Calu3 (cell line): Measurements from ENCODE around the gene ASRGL1. TPM values are rescaled to one million over a fixed set of nuclear protein-coding genes. Genes with fewer than 3 reads are reported as not detected.
A peak's percentile ranks its signal among the peaks of the same experiment; 100 is the strongest.

ENCODE experiments used
- Bru-seq: library from RNA; stranded (reverse); fragments of 400-500 nt; gene quantifications from one replicate; lab custom pipeline; 2021; lab: Mats Ljungman, UMichigan
- BruChase-seq, 2 experiments: library from RNA; stranded (reverse); fragments of 400-500 nt; gene quantifications; one replicate each; lab custom pipeline; 2021; lab: Mats Ljungman, UMichigan
- BruUV-seq: library from RNA; stranded (reverse); fragments of 400-500 nt; replicated peaks from 2 replicates; lab custom pipeline; 2021; lab: Mats Ljungman, UMichigan
- CTCF ChIA-PET: fragments of 300-600 bp; sonication (Branson Sonifier 250); formaldehyde crosslinking; loops from one replicate; lab custom pipeline; 2022; ENCODE audit warnings: antibody characterized with exemption; lab: Charles Lee
- DNase-seq: peaks from one replicate; pipeline ENCODE4 v3.0.0; 2022
- H3K27ac Mint-ChIP-seq: one replicate; pipeline ENCODE4 v1.8.0; 2022; ENCODE audit warnings: mixed read lengths; ENCODE audit not compliant: unreplicated experiment
- H3K27me3 Mint-ChIP-seq: one replicate; pipeline ENCODE4 v1.8.0; 2022; ENCODE audit warnings: mixed read lengths; ENCODE audit not compliant: unreplicated experiment
- H3K36me3 Mint-ChIP-seq: one replicate; pipeline ENCODE4 v1.8.0; 2022; ENCODE audit warnings: mild to moderate bottlenecking, moderate library complexity, mixed read lengths; ENCODE audit not compliant: insufficient read depth, unreplicated experiment
- H3K4me1 Mint-ChIP-seq: one replicate; pipeline ENCODE4 v1.8.0; 2022; ENCODE audit warnings: mild to moderate bottlenecking, low read depth, mixed read lengths; ENCODE audit not compliant: unreplicated experiment
- H3K4me3 Mint-ChIP-seq: one replicate; pipeline ENCODE4 v1.8.0; 2022; ENCODE audit warnings: mild to moderate bottlenecking, low read depth, moderate library complexity, mixed read lengths; ENCODE audit not compliant: unreplicated experiment
- H3K9me3 Mint-ChIP-seq: one replicate; pipeline ENCODE4 v1.8.0; 2022; ENCODE audit warnings: low read depth, mixed read lengths; ENCODE audit not compliant: unreplicated experiment
- intact Hi-C: fragments of 100-400 bp; cut with micrococcal nuclease; formaldehyde crosslinking; loops from one replicate; pipeline ENCODE4 v1.10.0; 2022; ENCODE audit not compliant: unreplicated experiment
- long read RNA-seq: library from polyadenylated mRNA; stranded (forward); transcript quantifications from one replicate; pipeline ENCODE4 v2.0.0, GENCODE V29; 2022
- total RNA-seq: library from RNA; stranded (reverse); gene quantifications from 2 replicates; pipeline ENCODE4 v1.2.3, GENCODE V29; 2022
- TF ChIP-seq, protein P1 (sequence below): fragments of 200-600 bp; IDR thresholded peaks from one replicate; pipeline ENCODE4 v1.8.0; 2022; ENCODE audit warnings: antibody characterized with exemption; ENCODE audit not compliant: unreplicated experiment

The ASRGL1 gene
- 30.3 and 38.7 TPM in 2 replicates for total RNA-seq
- Bru-seq, nascent RNA = percentile 64 among the genes with signal in this experiment
- percentile 57 among the genes with signal in this experiment for BruChase-seq, experiment 1, labeled RNA remaining after a 6-hour chase
- BruChase-seq, experiment 2, labeled RNA remaining after a 2-hour chase = percentile 53 among the genes with signal in this experiment
- long read RNA-seq, transcript ASRGL1-204 (2 exons, 642 nt) = minor isoform, 5 of 80 reads
- long read RNA-seq, transcript ASRGL1-202 (7 exons, 2,270 nt) = minor isoform, 9 of 80 reads
- long read RNA-seq, transcript ASRGL1-201 (7 exons, 2,182 nt) = major isoform, 32 of 80 reads
- long read RNA-seq, partial matches to known transcripts = 4 of 80 reads
- long read RNA-seq, other reads (novel, unspliced or antisense) = 22 of 80 reads

GRCh38 chr11:62337303-62338181, at the start of gene ASRGL1:
Gene ASRGL1 (plus strand): TSS chr11:62337448. CDS start chr11:62337978, 530 bp downstream.
- DNase-seq = peak; percentile 94
- CTCF ChIA-PET = interaction anchor here (0.5 to 1.5 kb wide), 6 partner anchors 9 to 120 kb away, joined by 3 to 5 read pairs (median 4); no protein-coding TSS in a partner anchor
- Mint-ChIP-seq H3K4me3 (peak within 1 kb of the TSS; percentile 80), H3K36me3 (peaks cover 21% of the 10 kb centered on the region), H3K27ac (peak within 1 kb of the TSS; percentile 57), H3K4me1 (peaks cover 26% of the 10 kb centered on the region), H3K27me3 (peaks cover 25% of the 10 kb centered on the region), H3K9me3 (no peaks in the 10 kb centered on the region)
- no TSS peak for BruUV-seq
- intact Hi-C loops = no loop called here
- TF ChIP-seq, protein P1, sequence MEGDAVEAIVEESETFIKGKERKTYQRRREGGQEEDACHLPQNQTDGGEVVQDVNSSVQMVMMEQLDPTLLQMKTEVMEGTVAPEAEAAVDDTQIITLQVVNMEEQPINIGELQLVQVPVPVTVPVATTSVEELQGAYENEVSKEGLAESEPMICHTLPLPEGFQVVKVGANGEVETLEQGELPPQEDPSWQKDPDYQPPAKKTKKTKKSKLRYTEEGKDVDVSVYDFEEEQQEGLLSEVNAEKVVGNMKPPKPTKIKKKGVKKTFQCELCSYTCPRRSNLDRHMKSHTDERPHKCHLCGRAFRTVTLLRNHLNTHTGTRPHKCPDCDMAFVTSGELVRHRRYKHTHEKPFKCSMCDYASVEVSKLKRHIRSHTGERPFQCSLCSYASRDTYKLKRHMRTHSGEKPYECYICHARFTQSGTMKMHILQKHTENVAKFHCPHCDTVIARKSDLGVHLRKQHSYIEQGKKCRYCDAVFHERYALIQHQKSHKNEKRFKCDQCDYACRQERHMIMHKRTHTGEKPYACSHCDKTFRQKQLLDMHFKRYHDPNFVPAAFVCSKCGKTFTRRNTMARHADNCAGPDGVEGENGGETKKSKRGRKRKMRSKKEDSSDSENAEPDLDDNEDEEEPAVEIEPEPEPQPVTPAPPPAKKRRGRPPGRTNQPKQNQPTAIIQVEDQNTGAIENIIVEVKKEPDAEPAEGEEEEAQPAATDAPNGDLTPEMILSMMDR = no peak

GRCh38 chr11:62295504-62295903, 41.7 kb upstream of the ASRGL1 start:
- intact Hi-C loops = no loop called here
- no TSS peak for BruUV-seq

GRCh38 chr11:62298975-62299374, 38.3 kb upstream of the ASRGL1 start, which contains the start of gene SCGB1D4:
Gene SCGB1D4 (minus strand): TSS chr11:62299075. CDS start chr11:62299010, 65 bp downstream.
- TF ChIP-seq, protein P1 = no peak
- DNase-seq = no peak
- no peaks in the 10 kb centered on the region for H3K4me1 Mint-ChIP-seq
- intact Hi-C loops = no loop called here
- peaks cover 47% of the 10 kb centered on the region for H3K27me3 Mint-ChIP-seq
- no TSS peak for BruUV-seq
- CTCF ChIA-PET = no interaction called here
- no peaks in the 10 kb centered on the region for H3K36me3 Mint-ChIP-seq
- no peaks in the 10 kb centered on the region for H3K9me3 Mint-ChIP-seq
- H3K4me3 Mint-ChIP-seq = no peak within 1 kb of the TSS
- no peak within 1 kb of the TSS for H3K27ac Mint-ChIP-seq

More at GRCh38 chr11:62295504-62295903, 41.7 kb upstream of the ASRGL1 start:
- TF ChIP-seq, protein P1 = no peak
- H3K36me3 Mint-ChIP-seq = no peaks in the 10 kb centered on the region
- CTCF ChIA-PET = interaction anchor here (0.6 kb wide), 1 partner anchor 305 kb away, joined by 4 read pairs; no protein-coding TSS in a partner anchor
- H3K27me3 Mint-ChIP-seq = peaks cover 60% of the 10 kb centered on the region
- no peak overlapping the region for H3K4me3 Mint-ChIP-seq
- peak; percentile 27 for DNase-seq
- H3K4me1 Mint-ChIP-seq = no peaks in the 10 kb centered on the region
- no peak overlapping the region for H3K27ac Mint-ChIP-seq
- no peaks in the 10 kb centered on the region for H3K9me3 Mint-ChIP-seq

DNA sequence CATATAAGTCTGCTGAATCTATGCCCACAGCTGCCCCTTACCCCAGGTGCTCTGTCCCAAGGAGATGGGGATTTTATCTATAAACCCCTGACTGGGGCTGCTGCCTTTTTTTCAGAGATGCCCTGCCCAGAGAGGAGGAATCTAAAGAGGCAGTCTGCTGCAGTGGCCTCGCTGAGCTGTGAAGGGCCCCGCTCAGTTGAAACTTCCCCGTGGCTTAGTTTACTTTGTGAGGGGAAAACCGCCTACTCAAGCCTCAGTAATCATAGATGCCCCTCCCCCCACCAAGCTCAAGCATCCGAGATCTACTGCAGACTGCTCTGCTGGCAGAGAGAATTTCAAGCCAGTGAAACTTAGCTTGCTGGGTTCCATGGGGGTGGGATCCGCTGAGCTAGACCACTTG, 31.0 kb upstream of the ASRGL1 start:
- no peaks in the 10 kb centered on the region for H3K9me3 Mint-ChIP-seq
- TF ChIP-seq, protein P1 = no peak
- no peak overlapping the region for H3K27ac Mint-ChIP-seq
- no peaks in the 10 kb centered on the region for H3K27me3 Mint-ChIP-seq
- H3K36me3 Mint-ChIP-seq = no peaks in the 10 kb centered on the region
- CTCF ChIA-PET = interaction anchor here (0.7 kb wide), 1 partner anchor 13 kb away, joined by 4 read pairs; no protein-coding TSS in a partner anchor
- H3K4me1 Mint-ChIP-seq = no peaks in the 10 kb centered on the region
- H3K4me3 Mint-ChIP-seq = no peak overlapping the region
- intact Hi-C loops = no loop called here
- BruUV-seq = no TSS peak
- no peak for DNase-seq
